ENCODE data around the gene KMT2B.

The KMT2B gene

GRCh38 chr19:35695895-35696422 lies 21.8 kb upstream of the KMT2B start:
- peaks cover 3% of the 10 kb centered on the region for H3K4me1 Mint-ChIP-seq
- ATAC-seq (ENCODE audit: low read depth): no peak
- no peaks in the 10 kb centered on the region for H3K27me3 Mint-ChIP-seq
- no peaks in the 10 kb centered on the region for H3K9me3 Mint-ChIP-seq
- H3K36me3 Mint-ChIP-seq: no peaks in the 10 kb centered on the region
- no peak overlapping the region for H3K4me3 Mint-ChIP-seq
- H3K27ac Mint-ChIP-seq: no peak overlapping the region
- DNase-seq (ENCODE audit: low spot score in 2 of 2): no peak

- Mint-ChIP-seq H3K36me3 (no peaks in the 10 kb centered on the region), H3K9me3 (no peaks in the 10 kb centered on the region)
These were observed 21.0 kb upstream of the KMT2B start for GRCh38 chr19:35696835-35697234.

GRCh38 chr19:35702223-35703012 lies 15.4 kb upstream of the KMT2B start:
- H3K36me3 Mint-ChIP-seq: no peaks in the 10 kb centered on the region
- H3K27ac Mint-ChIP-seq: peak overlapping the region; percentile 92
- no peaks in the 10 kb centered on the region for H3K27me3 Mint-ChIP-seq
- H3K4me1 Mint-ChIP-seq: peaks cover 3% of the 10 kb centered on the region
- ATAC-seq (ENCODE audit: low read depth) (peak; percentile 97), DNase-seq (ENCODE audit: low spot score in 2 of 2) (peak; percentile 80 to 89)
- peak overlapping the region; percentile 99 for H3K4me3 Mint-ChIP-seq
- no peaks in the 10 kb centered on the region for H3K9me3 Mint-ChIP-seq

More at GRCh38 chr19:35696835-35697234, 21.0 kb upstream of the KMT2B start:
- Mint-ChIP-seq H3K27ac (no peak overlapping the region), H3K27me3 (no peaks in the 10 kb centered on the region), H3K4me1 (peaks cover 3% of the 10 kb centered on the region), H3K4me3 (no peak overlapping the region)
- DNase-seq (ENCODE audit: low spot score in 2 of 2) (no peak), ATAC-seq (ENCODE audit: low read depth) (no peak)

- H3K36me3 Mint-ChIP-seq: no peaks in the 10 kb centered on the region
- H3K27ac Mint-ChIP-seq: no peak overlapping the region
- H3K27me3 Mint-ChIP-seq: no peaks in the 10 kb centered on the region
- peak overlapping the region; percentile 99 for H3K4me3 Mint-ChIP-seq
- peaks cover 3% of the 10 kb centered on the region for H3K4me1 Mint-ChIP-seq
- H3K9me3 Mint-ChIP-seq: no peaks in the 10 kb centered on the region
- no peak for ATAC-seq (ENCODE audit: low read depth)
- DNase-seq (ENCODE audit: low spot score in 2 of 2): no peak
These were observed 14.5 kb upstream of the KMT2B start for GRCh38 chr19:35703343-35703742.

GRCh38 chr19:35704218-35704617 lies 13.6 kb upstream of the KMT2B start, which contains the start of gene ZBTB32:
ZBTB32 (plus strand) TSS chr19:35704558; CDS start chr19:35714627, 10,069 bp downstream.
- no peaks in the 10 kb centered on the region for H3K9me3 Mint-ChIP-seq
- no peaks in the 10 kb centered on the region for H3K27me3 Mint-ChIP-seq
- no peak for DNase-seq (ENCODE audit: low spot score in 2 of 2)
- H3K36me3 Mint-ChIP-seq: no peaks in the 10 kb centered on the region
- H3K4me3 Mint-ChIP-seq: no peak within 1 kb of the TSS
- no peak for ATAC-seq (ENCODE audit: low read depth)
- no peak within 1 kb of the TSS for H3K27ac Mint-ChIP-seq
- H3K4me1 Mint-ChIP-seq: peaks cover 3% of the 10 kb centered on the region

- Mint-ChIP-seq H3K4me1 (peaks cover 17% of the 10 kb centered on the region), H3K27me3 (no peaks in the 10 kb centered on the region), H3K27ac (no peak overlapping the region), H3K9me3 (no peaks in the 10 kb centered on the region), H3K36me3 (no peaks in the 10 kb centered on the region), H3K4me3 (no peak overlapping the region)
- ATAC-seq (ENCODE audit: low read depth) (no peak), DNase-seq (ENCODE audit: low spot score in 2 of 2) (no peak)
These were observed 9.4 kb upstream of the KMT2B start for GRCh38 chr19:35708391-35708790.

GRCh38 chr19:35710784-35711723 lies 6.7 kb upstream of the KMT2B start:
- Mint-ChIP-seq H3K9me3 (no peaks in the 10 kb centered on the region), H3K36me3 (no peaks in the 10 kb centered on the region), H3K27ac (peak overlapping the region; percentile 99), H3K4me1 (peaks cover 34% of the 10 kb centered on the region), H3K4me3 (peak overlapping the region; percentile 70), H3K27me3 (no peaks in the 10 kb centered on the region)
- ATAC-seq (ENCODE audit: low read depth) (peak; percentile 47), DNase-seq (ENCODE audit: low spot score in 2 of 2) (peak in 1 of 2 donors; percentile 59)

- peaks cover 40% of the 10 kb centered on the region for H3K4me1 Mint-ChIP-seq
- no peaks in the 10 kb centered on the region for H3K27me3 Mint-ChIP-seq
- DNase-seq (ENCODE audit: low spot score in 2 of 2) (peak in 1 of 2 donors; percentile 54), ATAC-seq (ENCODE audit: low read depth) (peak; percentile 16)
- no peaks in the 10 kb centered on the region for H3K9me3 Mint-ChIP-seq
- H3K4me3 Mint-ChIP-seq: peak overlapping the region; percentile 92
- peaks cover 2% of the 10 kb centered on the region for H3K36me3 Mint-ChIP-seq
- peak overlapping the region; percentile 99 for H3K27ac Mint-ChIP-seq
These were observed 5.0 kb upstream of the KMT2B start for GRCh38 chr19:35712567-35713505.

GRCh38 chr19:35713506-35713850 lies 4.3 kb upstream of the KMT2B start:
- Mint-ChIP-seq H3K27me3 (no peaks in the 10 kb centered on the region), H3K4me1 (peaks cover 40% of the 10 kb centered on the region), H3K27ac (peak overlapping the region; percentile 99), H3K4me3 (peak overlapping the region; percentile 92), H3K36me3 (peaks cover 2% of the 10 kb centered on the region), H3K9me3 (no peaks in the 10 kb centered on the region)
- DNase-seq (ENCODE audit: low spot score in 2 of 2): no peak
- ATAC-seq (ENCODE audit: low read depth): no peak

- no peak for DNase-seq (ENCODE audit: low spot score in 2 of 2)
- Mint-ChIP-seq H3K4me1 (peaks cover 40% of the 10 kb centered on the region), H3K4me3 (peak overlapping the region; percentile 92), H3K9me3 (no peaks in the 10 kb centered on the region), H3K27ac (peak overlapping the region; percentile 99), H3K36me3 (peaks cover 2% of the 10 kb centered on the region), H3K27me3 (no peaks in the 10 kb centered on the region)
- no peak for ATAC-seq (ENCODE audit: low read depth)
These were observed 3.8 kb upstream of the KMT2B start for GRCh38 chr19:35713904-35714495.

- Mint-ChIP-seq H3K4me3 (peak overlapping the region; percentile 92), H3K4me1 (peaks cover 48% of the 10 kb centered on the region), H3K27me3 (no peaks in the 10 kb centered on the region), H3K36me3 (peaks cover 2% of the 10 kb centered on the region), H3K27ac (peak overlapping the region; percentile 99), H3K9me3 (no peaks in the 10 kb centered on the region)
- DNase-seq (ENCODE audit: low spot score in 2 of 2): no peak
- ATAC-seq (ENCODE audit: low read depth): no peak
These were observed 3.0 kb upstream of the KMT2B start for GRCh38 chr19:35714601-35715354.

GRCh38 chr19:35715355-35715809 lies 2.4 kb upstream of the KMT2B start:
- peak overlapping the region; percentile 92 for H3K4me3 Mint-ChIP-seq
- H3K4me1 Mint-ChIP-seq: peaks cover 50% of the 10 kb centered on the region
- no peak for ATAC-seq (ENCODE audit: low read depth)
- no peaks in the 10 kb centered on the region for H3K27me3 Mint-ChIP-seq
- no peaks in the 10 kb centered on the region for H3K9me3 Mint-ChIP-seq
- DNase-seq (ENCODE audit: low spot score in 2 of 2): no peak
- H3K36me3 Mint-ChIP-seq: peaks cover 4% of the 10 kb centered on the region
- peak overlapping the region; percentile 94 for H3K27ac Mint-ChIP-seq

Data from memory B cell (primary cell).